Left ventricle myocardium inferior (tissue), 1 donor: ENCODE measurements around the gene NRL. TPM values are rescaled to one million over a fixed set of nuclear protein-coding genes. Genes with fewer than 3 reads are reported as not detected.

Experiments
- DNase-seq: peaks from one replicate; pipeline ENCODE4 v3.0.0-alpha.2; 2020
- H3K27ac ChIP-seq: fragments of 200-600 bp; replicated peaks from 2 replicates; pipeline ENCODE4 v1.8.0; 2021
- H3K27me3 ChIP-seq: fragments of 200-600 bp; 2 replicates; pipeline ENCODE4 v1.8.0; 2021; ENCODE audit warnings: low read depth
- H3K36me3 ChIP-seq: fragments of 200-600 bp; 2 replicates; pipeline ENCODE4 v1.8.0; 2021
- H3K4me1 ChIP-seq: fragments of 200-600 bp; 2 replicates; pipeline ENCODE4 v1.8.0; 2021
- H3K4me3 ChIP-seq: fragments of 200-600 bp; 2 replicates; pipeline ENCODE4 v1.8.0; 2021; ENCODE audit warnings: mild to moderate bottlenecking, moderate library complexity
- H3K9me3 ChIP-seq: fragments of 200-600 bp; replicated peaks from 2 replicates; pipeline ENCODE4 v1.8.0; 2021
- CTCF ChIP-seq: fragments of 200-600 bp; IDR thresholded peaks from 2 replicates; pipeline ENCODE4 v1.8.0; 2021; ENCODE audit warnings: antibody characterized with exemption, mild to moderate bottlenecking, borderline replicate concordance
- intact Hi-C: fragments of 100-400 bp; cut with micrococcal nuclease; formaldehyde crosslinking; loops from one replicate; pipeline ENCODE4 v1.11.0; 2022
- total RNA-seq: library from RNA; stranded (reverse); fragmentation: NEBNext Ultra II Directional; extraction: Animal tissue kit (Norgen Biotek cat#: 25700); gene quantifications from one replicate; pipeline ENCODE4 v1.2.1, GENCODE V29; 2021
- donor health status: DM: no; HTN: yes; CAD: no; lungs with severe emphysema.

The NRL gene
- total RNA-seq, 1 donor from 2014 or later: 1.5 TPM

- Histone ChIP-seq H3K4me3 (no peak overlapping the region), H3K9me3 (no peaks in the 10 kb centered on the region), H3K36me3 (peaks cover 75% of the 10 kb centered on the region), H3K27ac (no peak overlapping the region), H3K27me3 (no peaks in the 10 kb centered on the region), H3K4me1 (peaks cover 22% of the 10 kb centered on the region)
- TF ChIP-seq CTCF: no peak
- DNase-seq: no peak
- intact Hi-C loops: no loop called here
These were observed 42.6 kb upstream of the NRL start for GRCh38 chr14:24157331-24157730.

DNA sequence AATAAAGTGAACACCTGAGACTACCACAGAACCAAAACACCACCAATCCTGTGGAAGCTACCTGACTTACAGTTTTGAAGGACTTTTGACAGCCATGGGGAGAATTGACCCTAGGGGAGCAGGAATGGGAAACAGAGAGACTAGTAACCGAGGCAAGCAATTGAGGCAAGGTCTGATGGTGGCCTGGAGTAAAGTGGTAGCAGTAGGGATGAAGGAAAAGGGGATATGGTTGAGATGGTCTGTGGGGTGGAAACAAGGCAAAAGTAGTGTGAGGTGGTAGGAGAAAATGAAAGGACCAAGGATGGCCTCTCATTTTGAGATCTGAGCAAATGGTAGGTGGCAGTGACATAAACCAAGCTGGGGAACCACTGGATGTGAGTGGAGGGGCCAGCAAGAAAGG lies 42.1 kb upstream of the NRL start:
- H3K36me3 ChIP-seq: peaks cover 80% of the 10 kb centered on the region

DNA sequence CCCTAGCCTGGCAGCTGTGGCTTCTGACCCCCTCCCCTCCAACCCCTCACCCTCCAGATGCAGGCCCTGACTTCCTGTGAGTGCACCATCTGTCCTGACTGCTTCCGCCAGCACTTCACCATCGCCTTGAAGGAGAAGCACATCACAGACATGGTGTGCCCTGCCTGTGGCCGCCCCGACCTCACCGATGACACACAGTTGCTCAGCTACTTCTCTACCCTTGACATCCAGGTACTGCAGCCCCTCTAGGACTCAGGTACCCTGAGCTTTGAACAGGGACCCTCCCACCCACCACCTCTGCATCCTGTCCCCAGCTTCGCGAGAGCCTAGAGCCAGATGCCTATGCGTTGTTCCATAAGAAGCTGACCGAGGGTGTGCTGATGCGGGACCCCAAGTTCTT lies 40.4 kb upstream of the NRL start:
- H3K9me3 ChIP-seq: no peaks in the 10 kb centered on the region
- DNase-seq: no peak
- H3K27me3 ChIP-seq: no peaks in the 10 kb centered on the region
- intact Hi-C loops: no loop called here
- peaks cover 91% of the 10 kb centered on the region for H3K36me3 ChIP-seq
- peaks cover 1% of the 10 kb centered on the region for H3K4me1 ChIP-seq
- no peak overlapping the region for H3K4me3 ChIP-seq
- no peak overlapping the region for H3K27ac ChIP-seq
- no peak for TF ChIP-seq CTCF

More for the DNA sequence above, 42.1 kb upstream of the NRL start:
- intact Hi-C loops: no loop called here
- Histone ChIP-seq H3K4me3 (no peak overlapping the region), H3K9me3 (no peaks in the 10 kb centered on the region), H3K27ac (no peak overlapping the region), H3K4me1 (peaks cover 17% of the 10 kb centered on the region), H3K27me3 (no peaks in the 10 kb centered on the region)
- TF ChIP-seq CTCF: no peak
- no peak for DNase-seq

DNA sequence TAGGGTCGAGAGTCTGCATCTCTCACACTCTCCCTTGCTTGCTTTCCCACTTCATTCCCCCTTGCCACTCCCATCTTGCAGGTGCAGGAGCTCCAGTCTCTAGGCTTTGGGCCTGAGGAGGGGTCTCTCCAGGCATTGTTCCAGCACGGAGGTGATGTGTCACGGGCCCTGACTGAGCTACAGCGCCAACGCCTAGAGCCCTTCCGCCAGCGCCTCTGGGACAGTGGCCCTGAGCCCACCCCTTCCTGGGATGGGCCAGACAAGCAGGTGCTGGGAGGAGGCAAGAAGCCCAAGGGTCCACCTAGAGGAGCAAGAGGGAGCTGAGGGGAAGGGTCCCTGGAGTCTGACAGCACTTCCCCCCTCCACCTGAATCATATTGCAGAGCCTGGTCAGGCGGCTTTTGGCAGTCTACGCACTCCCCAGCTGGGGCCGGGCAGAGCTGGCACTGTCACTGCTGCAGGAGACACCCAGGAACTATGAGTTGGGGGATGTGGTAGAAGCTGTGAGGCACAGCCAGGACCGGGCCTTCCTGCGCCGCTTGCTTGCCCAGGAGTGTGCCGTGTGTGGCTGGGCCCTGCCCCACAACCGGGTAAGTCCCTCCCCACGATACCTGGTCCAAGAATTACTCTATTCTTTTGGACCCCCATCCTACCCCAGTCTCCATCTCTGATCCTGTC lies 36.8 kb upstream of the NRL start:
- H3K4me3 ChIP-seq: no peak overlapping the region
- no peaks in the 10 kb centered on the region for H3K27me3 ChIP-seq
- peaks cover 81% of the 10 kb centered on the region for H3K36me3 ChIP-seq
- no peak overlapping the region for H3K27ac ChIP-seq
- H3K9me3 ChIP-seq: no peaks in the 10 kb centered on the region
- intact Hi-C loops: no loop called here
- H3K4me1 ChIP-seq: peaks cover 33% of the 10 kb centered on the region
- no peak for TF ChIP-seq CTCF
- DNase-seq: no peak

DNA sequence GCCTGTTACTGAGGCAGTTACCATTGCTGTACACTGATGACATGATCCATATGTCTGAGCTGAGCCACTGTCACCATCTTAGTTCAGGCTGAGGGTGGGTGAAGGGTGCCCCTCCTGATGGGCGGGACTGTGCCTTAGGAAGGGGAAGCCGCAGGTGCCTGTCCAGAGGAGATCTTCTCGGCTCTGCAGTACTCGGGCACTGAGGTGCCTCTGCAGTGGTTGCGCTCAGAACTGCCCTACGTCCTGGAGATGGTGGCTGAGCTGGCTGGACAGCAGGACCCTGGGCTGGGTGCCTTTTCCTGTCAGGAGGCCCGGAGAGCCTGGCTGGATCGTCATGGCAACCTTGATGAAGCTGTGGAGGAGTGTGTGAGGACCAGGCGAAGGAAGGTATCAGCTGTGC lies 36.2 kb upstream of the NRL start:
- no peak for TF ChIP-seq CTCF
- no peak overlapping the region for H3K4me3 ChIP-seq
- intact Hi-C loops: no loop called here
- H3K27ac ChIP-seq: no peak overlapping the region
- H3K36me3 ChIP-seq: peaks cover 76% of the 10 kb centered on the region
- H3K4me1 ChIP-seq: peaks cover 37% of the 10 kb centered on the region
- no peaks in the 10 kb centered on the region for H3K9me3 ChIP-seq
- no peaks in the 10 kb centered on the region for H3K27me3 ChIP-seq
- DNase-seq: no peak
